Osteocyte (in vitro differentiated cells): ENCODE measurements around the gene BSN. TPM values are rescaled to one million over a fixed set of nuclear protein-coding genes. Genes with fewer than 3 reads are reported as not detected.

Source experiments
- DNase-seq: peaks from one replicate; pipeline ENCODE4 v3.0.0; 2021; ENCODE audit warnings: mixed read lengths; ENCODE audit not compliant: unreplicated experiment; ENCODE audit errors: extremely low spot score
- H3K27ac Mint-ChIP-seq: one replicate; pipeline ENCODE4 v1.8.0; 2021; ENCODE audit warnings: mild to moderate bottlenecking, mixed read lengths; ENCODE audit not compliant: unreplicated experiment
- H3K27me3 Mint-ChIP-seq: one replicate; pipeline ENCODE4 v1.8.0; 2021; ENCODE audit warnings: mixed read lengths; ENCODE audit not compliant: unreplicated experiment
- H3K36me3 Mint-ChIP-seq: one replicate; pipeline ENCODE4 v1.8.0; 2021; ENCODE audit warnings: mixed read lengths; ENCODE audit not compliant: unreplicated experiment
- H3K4me1 Mint-ChIP-seq: one replicate; pipeline ENCODE4 v1.8.0; 2021; ENCODE audit warnings: mixed read lengths; ENCODE audit not compliant: unreplicated experiment
- H3K4me3 Mint-ChIP-seq: one replicate; pipeline ENCODE4 v1.8.0; 2021; ENCODE audit warnings: mild to moderate bottlenecking, moderate library complexity, mixed read lengths; ENCODE audit not compliant: unreplicated experiment
- H3K9me3 Mint-ChIP-seq: one replicate; pipeline ENCODE4 v1.8.0; 2021; ENCODE audit warnings: mixed read lengths; ENCODE audit not compliant: unreplicated experiment
- CTCF ChIP-seq: fragments of 200-600 bp; sonication (generic); IDR thresholded peaks from 2 replicates; pipeline ENCODE4 v1.5.0; 2021; ENCODE audit warnings: antibody characterized with exemption, mild to moderate bottlenecking, moderate library complexity
- total RNA-seq: library from RNA; stranded (reverse); gene quantifications from 2 replicates; pipeline ENCODE4 v1.2.1, GENCODE V29; 2021

BSN gene
- total RNA-seq, 1 donor from 2014 or later = 0.64 TPM

DNA sequence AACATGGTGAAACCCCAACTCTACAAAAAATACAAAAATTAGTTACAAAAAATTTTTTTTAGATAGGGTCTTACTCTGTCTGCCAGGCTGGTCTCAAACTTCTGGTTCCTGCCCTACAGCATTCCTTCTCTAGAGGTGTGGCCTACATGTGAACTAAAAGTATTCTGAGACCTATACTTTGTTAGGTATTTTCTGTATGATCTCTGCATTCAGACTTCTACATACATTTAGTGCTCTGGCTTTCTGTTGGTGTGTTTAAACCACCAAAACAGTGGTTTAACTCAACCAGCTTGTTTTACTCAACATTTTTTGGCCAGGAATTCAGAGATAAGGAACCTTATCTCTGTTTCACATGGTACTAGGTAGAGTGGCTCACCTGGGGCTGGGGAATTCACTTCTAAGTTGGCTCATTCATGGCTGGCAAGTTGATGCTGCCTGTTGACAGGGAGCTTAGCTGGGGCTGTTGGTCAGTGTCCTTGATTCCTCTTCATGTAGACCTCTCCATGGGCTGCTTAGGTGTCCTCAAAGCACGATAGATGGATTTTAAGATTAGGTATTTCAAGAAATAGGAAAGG lies 41.4 kb upstream of the BSN start:
- DNase-seq = no peak
- no peak overlapping the region for H3K27ac Mint-ChIP-seq
- TF ChIP-seq CTCF = no peak
- H3K36me3 Mint-ChIP-seq = peaks cover 29% of the 10 kb centered on the region
- no peak overlapping the region for H3K4me3 Mint-ChIP-seq
- no peaks in the 10 kb centered on the region for H3K27me3 Mint-ChIP-seq
- no peaks in the 10 kb centered on the region for H3K4me1 Mint-ChIP-seq
- H3K9me3 Mint-ChIP-seq = no peaks in the 10 kb centered on the region

- Mint-ChIP-seq H3K27me3 (no peaks in the 10 kb centered on the region), H3K4me1 (no peaks in the 10 kb centered on the region), H3K27ac (no peak overlapping the region), H3K4me3 (no peak overlapping the region), H3K9me3 (no peaks in the 10 kb centered on the region), H3K36me3 (peaks cover 29% of the 10 kb centered on the region)
- no peak for TF ChIP-seq CTCF
- no peak for DNase-seq
Observed at GRCh38 chr3:49513494-49514124, 40.7 kb upstream of the BSN start.

- Mint-ChIP-seq H3K9me3 (no peaks in the 10 kb centered on the region), H3K27me3 (no peaks in the 10 kb centered on the region), H3K4me1 (peaks cover 9% of the 10 kb centered on the region), H3K27ac (no peak overlapping the region), H3K36me3 (peaks cover 18% of the 10 kb centered on the region), H3K4me3 (no peak overlapping the region)
- no peak for DNase-seq
- no peak for TF ChIP-seq CTCF
Observed at GRCh38 chr3:49518016-49518415, 36.3 kb upstream of the BSN start.

- DNase-seq = no peak
- Mint-ChIP-seq H3K4me1 (peaks cover 9% of the 10 kb centered on the region), H3K36me3 (peaks cover 15% of the 10 kb centered on the region), H3K4me3 (no peak overlapping the region), H3K27me3 (no peaks in the 10 kb centered on the region), H3K27ac (no peak overlapping the region), H3K9me3 (no peaks in the 10 kb centered on the region)
- no peak for TF ChIP-seq CTCF
Observed at GRCh38 chr3:49518441-49518840, 35.8 kb upstream of the BSN start.

GRCh38 chr3:49519296-49519695 lies 35.0 kb upstream of the BSN start:
- no peaks in the 10 kb centered on the region for H3K9me3 Mint-ChIP-seq
- H3K36me3 Mint-ChIP-seq = peaks cover 13% of the 10 kb centered on the region
- H3K4me1 Mint-ChIP-seq = peaks cover 9% of the 10 kb centered on the region
- H3K27me3 Mint-ChIP-seq = no peaks in the 10 kb centered on the region
- H3K27ac Mint-ChIP-seq = peak overlapping the region; percentile 9
- H3K4me3 Mint-ChIP-seq = no peak overlapping the region
- no peak for DNase-seq
- no peak for TF ChIP-seq CTCF
